GM06990 (cell line): ENCODE measurements around the gene COLEC12.
"Not testable (repeated sequence)": the region's sequence is repeated elsewhere in the genome, so short reads cannot be mapped to it uniquely, and the experiment has no call there.

ENCODE experiments used
- DNase-seq: peaks from one replicate; pipeline ENCODE4 v3.0.0-alpha.2; 2011; ENCODE audit not compliant: insufficient read length; ENCODE audit errors: extremely low read depth
- H3K27me3 ChIP-seq: replicated peaks from 2 replicates; pipeline ENCODE4 v1.6.0; 2011; ENCODE audit warnings: low read length; ENCODE audit not compliant: control insufficient read depth, insufficient read depth
- H3K36me3 ChIP-seq: 2 replicates; pipeline ENCODE4 v1.5.1; 2011; ENCODE audit warnings: low read length; ENCODE audit not compliant: control insufficient read depth, insufficient read depth
- H3K4me3 ChIP-seq: replicated peaks from 2 replicates; pipeline ENCODE4 v1.5.1; 2011; ENCODE audit warnings: low read depth, mild to moderate bottlenecking, control low read depth, low read length
- TF ChIP-seq, protein P1 (sequence below): IDR thresholded peaks from 2 replicates; pipeline ENCODE4 v1.5.1; 2011; ENCODE audit warnings: low read length, control low read depth, mild to moderate bottlenecking, inconsistent platforms; ENCODE audit not compliant: insufficient read depth, poor library complexity, severe bottlenecking

The COLEC12 gene

DNA sequence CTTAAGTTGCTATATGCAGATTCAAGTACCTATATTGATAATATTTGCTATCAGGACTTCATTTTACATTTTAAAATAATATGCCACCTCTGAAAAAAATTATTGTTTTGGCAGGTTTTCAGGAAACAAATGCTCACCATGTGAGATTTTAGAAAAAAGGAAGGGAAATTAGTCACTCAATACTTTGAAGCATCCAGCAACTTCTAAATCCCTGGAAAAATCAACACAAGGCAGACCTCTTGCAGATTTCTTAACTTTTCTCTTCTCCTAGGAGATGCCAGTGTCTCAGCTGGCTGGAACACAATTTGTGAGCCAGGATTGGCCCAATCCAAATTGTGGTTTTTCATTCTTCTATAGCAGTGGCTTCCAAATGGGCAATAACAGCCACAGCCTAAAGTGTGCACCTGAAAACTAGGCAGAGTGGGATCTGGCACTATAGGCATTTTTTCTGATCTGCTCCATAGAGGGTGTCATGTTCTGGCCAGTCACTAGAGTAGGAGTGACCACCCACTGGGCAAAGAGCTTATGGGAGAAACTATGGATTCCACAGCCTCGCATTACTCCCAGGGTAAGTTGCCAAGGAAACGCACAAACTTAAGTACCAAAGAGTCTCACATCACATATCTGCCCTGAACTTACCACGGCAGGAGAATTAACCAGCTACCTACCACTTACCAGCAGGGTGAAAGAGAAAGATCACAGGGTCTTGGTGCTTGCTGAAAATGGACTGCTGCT is 204.6 kb downstream of the COLEC12 start:
- TF ChIP-seq, protein P1, sequence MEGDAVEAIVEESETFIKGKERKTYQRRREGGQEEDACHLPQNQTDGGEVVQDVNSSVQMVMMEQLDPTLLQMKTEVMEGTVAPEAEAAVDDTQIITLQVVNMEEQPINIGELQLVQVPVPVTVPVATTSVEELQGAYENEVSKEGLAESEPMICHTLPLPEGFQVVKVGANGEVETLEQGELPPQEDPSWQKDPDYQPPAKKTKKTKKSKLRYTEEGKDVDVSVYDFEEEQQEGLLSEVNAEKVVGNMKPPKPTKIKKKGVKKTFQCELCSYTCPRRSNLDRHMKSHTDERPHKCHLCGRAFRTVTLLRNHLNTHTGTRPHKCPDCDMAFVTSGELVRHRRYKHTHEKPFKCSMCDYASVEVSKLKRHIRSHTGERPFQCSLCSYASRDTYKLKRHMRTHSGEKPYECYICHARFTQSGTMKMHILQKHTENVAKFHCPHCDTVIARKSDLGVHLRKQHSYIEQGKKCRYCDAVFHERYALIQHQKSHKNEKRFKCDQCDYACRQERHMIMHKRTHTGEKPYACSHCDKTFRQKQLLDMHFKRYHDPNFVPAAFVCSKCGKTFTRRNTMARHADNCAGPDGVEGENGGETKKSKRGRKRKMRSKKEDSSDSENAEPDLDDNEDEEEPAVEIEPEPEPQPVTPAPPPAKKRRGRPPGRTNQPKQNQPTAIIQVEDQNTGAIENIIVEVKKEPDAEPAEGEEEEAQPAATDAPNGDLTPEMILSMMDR: no peak

DNA sequence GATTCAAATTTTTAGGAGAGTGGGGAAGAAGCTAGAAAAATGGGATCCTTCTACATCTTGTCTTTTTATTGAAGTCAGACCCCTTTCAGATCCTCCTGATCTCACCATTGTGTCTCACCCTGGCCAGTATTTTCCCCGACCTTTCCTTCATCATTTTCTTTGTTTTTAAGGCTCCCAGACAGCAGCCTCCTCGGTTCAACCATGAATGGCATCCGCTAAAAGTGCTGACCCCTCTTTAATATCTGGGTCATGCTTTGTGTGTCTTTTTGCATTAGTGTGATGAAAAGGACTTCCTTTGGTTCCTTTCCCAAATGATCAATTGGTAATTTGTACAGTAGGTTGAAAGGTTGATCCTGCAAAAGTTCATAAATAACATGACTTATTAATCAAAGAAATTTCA is 205.9 kb downstream of the COLEC12 start:
- TF ChIP-seq, protein P1: no peak
- DNase-seq: no peak
- Histone ChIP-seq H3K27me3 (no peaks in the 10 kb centered on the region; the same call in 1 of the 2 replicates), H3K4me3 (no peak overlapping the region), H3K36me3 (no peaks in the 10 kb centered on the region)

More for the DNA sequence above, 204.6 kb downstream of the COLEC12 start:
- Histone ChIP-seq H3K4me3 (no peak overlapping the region), H3K36me3 (no peaks in the 10 kb centered on the region), H3K27me3 (no peaks in the 10 kb centered on the region; the same call in 1 of the 2 replicates)
- DNase-seq: no peak

DNA sequence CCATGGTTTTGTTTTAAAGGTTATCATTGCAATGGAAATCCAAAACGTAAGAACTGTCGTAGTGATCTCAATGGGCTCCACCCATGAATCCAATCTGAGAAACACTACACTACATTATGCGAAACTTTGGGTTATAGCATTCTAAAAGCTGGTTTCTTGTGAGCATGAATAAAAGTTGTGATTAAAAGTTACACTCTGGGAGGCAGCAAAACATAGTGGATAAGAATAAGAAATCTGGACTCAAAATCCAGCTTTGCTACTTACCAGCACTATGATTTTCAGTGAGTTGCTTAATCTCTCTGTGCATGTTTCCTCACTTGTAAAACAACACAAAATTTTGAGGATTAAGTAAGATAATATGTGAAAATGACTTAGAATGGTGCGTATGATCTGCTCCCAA is 207.0 kb downstream of the COLEC12 start:
- DNase-seq: no peak
- H3K36me3 ChIP-seq: no peaks in the 10 kb centered on the region
- no peaks in the 10 kb centered on the region; the same call in 1 of the 2 replicates for H3K27me3 ChIP-seq
- TF ChIP-seq, protein P1: no peak
- H3K4me3 ChIP-seq: no peak overlapping the region

DNA sequence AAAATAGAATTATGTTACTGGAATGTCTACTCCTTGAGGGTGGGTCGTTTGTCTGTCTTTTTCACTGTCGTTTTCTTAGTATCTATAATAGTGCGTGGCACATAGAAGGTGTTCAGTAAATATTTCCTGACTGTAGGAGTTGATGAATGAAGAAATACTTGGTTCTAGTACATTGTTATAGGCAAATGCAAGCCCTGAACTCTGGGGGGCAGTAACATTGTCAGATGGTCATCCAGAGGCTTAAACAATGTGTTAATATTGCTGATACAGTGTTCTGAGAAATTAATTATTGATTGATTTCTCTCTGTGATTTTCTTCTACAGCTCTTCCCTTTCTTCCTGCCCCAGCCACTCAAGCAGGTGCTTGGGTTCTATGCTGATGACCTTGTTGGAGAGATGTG is 208.2 kb downstream of the COLEC12 start:
- no peak for DNase-seq
- no peaks in the 10 kb centered on the region for H3K36me3 ChIP-seq
- H3K4me3 ChIP-seq: no peak overlapping the region
- TF ChIP-seq, protein P1: peak; percentile 14
- no peaks in the 10 kb centered on the region; the same call in 1 of the 2 replicates for H3K27me3 ChIP-seq

DNA sequence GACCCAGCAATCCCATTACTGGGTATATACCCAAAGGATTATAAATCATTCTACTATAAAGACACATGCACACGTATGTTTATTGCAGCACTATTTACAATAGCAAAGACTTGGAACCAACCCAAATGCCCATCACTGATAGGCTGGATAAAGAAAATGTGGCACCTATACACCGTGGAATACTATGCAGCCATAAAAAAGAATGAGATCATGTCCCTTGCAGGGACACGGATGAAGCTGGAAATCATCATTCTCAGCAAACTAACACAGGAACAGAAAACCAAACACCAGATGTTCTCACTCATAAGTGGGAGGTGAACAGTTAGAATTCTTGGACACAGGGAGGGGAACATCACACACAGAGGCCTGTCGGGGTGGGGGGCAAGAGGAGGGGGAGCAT is 210.5 kb downstream of the COLEC12 start:
- not testable (repeated sequence) for DNase-seq, H3K4me3 ChIP-seq, H3K36me3 ChIP-seq, H3K27me3 ChIP-seq

DNA sequence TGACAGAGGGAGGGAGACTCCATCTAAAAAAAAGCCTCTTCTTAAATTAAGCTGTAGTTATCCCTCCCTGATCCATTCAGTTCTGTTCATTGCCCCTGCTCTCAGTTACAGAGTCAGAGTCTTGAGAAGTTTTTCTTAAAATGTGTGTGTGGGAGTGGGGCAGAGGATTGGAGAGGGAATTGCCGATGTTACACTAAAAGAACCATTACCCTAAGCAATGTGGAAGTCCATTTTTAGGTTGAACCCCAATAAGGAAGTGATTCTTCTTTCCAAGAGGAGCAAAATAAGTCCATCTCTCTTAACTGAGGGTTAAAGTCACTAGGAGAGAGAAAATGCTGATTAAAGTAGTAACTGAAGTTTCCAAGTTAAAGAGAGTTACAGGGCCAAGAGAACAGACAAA is 211.5 kb downstream of the COLEC12 start:
- Histone ChIP-seq H3K36me3 (no peaks in the 10 kb centered on the region), H3K4me3 (no peak overlapping the region), H3K27me3 (no peaks in the 10 kb centered on the region)
- TF ChIP-seq, protein P1: no peak
- no peak for DNase-seq
